ENCODE measurements around the gene KCNB1.

DNA sequence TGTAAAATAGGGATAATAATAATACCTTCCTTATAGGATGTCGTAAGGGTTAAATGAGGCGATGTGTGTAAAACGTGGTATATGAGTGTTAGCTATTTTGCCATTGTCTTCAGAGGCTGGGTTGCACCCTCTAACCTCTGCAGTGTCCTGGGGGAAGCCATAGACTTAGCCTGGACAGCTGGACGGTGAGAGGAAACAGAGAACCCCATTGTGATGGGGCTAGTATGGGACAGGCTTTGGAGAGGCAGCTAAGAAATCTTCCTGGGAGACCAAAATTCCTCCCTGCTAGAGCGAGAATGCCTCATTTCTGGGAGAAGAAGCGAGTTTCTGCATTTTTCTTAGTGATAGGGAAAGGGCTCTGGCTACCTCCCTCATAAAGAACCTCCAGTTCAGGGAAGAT lies 22.8 kb downstream of the KCNB1 start:
- TF ChIP-seq, protein P1, sequence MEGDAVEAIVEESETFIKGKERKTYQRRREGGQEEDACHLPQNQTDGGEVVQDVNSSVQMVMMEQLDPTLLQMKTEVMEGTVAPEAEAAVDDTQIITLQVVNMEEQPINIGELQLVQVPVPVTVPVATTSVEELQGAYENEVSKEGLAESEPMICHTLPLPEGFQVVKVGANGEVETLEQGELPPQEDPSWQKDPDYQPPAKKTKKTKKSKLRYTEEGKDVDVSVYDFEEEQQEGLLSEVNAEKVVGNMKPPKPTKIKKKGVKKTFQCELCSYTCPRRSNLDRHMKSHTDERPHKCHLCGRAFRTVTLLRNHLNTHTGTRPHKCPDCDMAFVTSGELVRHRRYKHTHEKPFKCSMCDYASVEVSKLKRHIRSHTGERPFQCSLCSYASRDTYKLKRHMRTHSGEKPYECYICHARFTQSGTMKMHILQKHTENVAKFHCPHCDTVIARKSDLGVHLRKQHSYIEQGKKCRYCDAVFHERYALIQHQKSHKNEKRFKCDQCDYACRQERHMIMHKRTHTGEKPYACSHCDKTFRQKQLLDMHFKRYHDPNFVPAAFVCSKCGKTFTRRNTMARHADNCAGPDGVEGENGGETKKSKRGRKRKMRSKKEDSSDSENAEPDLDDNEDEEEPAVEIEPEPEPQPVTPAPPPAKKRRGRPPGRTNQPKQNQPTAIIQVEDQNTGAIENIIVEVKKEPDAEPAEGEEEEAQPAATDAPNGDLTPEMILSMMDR (IDR thresholded peaks at IDR 0.05), result no peak
- TF ChIP-seq POLR2A (IDR thresholded peaks at IDR 0.05), result no peak
- no peak for TF ChIP-seq POLR2AphosphoS5 (IDR thresholded peaks at IDR 0.05)
- no peak for TF ChIP-seq EP300 (IDR thresholded peaks at IDR 0.05)

All from stomach (tissue), 4 donors.